GM10266 (cell line): ENCODE results near the gene GABRD.

Experiments used
- DNase-seq: peaks from one replicate; pipeline ENCODE4 v3.0.0; 2012; ENCODE audit errors: extremely low spot score
- TF ChIP-seq, protein P1 (sequence below): IDR thresholded peaks from 2 replicates; pipeline ENCODE4 v1.5.1; 2012; ENCODE audit warnings: mild to moderate bottlenecking, low read depth; ENCODE audit not compliant: control insufficient read depth, insufficient read depth; ENCODE audit errors: missing control alignments

Gene GABRD

GRCh38 chr1:1987142-1987510 is 32.0 kb upstream of the GABRD start:
- TF ChIP-seq, protein P1, sequence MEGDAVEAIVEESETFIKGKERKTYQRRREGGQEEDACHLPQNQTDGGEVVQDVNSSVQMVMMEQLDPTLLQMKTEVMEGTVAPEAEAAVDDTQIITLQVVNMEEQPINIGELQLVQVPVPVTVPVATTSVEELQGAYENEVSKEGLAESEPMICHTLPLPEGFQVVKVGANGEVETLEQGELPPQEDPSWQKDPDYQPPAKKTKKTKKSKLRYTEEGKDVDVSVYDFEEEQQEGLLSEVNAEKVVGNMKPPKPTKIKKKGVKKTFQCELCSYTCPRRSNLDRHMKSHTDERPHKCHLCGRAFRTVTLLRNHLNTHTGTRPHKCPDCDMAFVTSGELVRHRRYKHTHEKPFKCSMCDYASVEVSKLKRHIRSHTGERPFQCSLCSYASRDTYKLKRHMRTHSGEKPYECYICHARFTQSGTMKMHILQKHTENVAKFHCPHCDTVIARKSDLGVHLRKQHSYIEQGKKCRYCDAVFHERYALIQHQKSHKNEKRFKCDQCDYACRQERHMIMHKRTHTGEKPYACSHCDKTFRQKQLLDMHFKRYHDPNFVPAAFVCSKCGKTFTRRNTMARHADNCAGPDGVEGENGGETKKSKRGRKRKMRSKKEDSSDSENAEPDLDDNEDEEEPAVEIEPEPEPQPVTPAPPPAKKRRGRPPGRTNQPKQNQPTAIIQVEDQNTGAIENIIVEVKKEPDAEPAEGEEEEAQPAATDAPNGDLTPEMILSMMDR: no peak
- DNase-seq: no peak

- TF ChIP-seq, protein P1: no peak
- no peak for DNase-seq
Measured at GRCh38 chr1:1988061-1988945, 30.8 kb upstream of the GABRD start.

DNA sequence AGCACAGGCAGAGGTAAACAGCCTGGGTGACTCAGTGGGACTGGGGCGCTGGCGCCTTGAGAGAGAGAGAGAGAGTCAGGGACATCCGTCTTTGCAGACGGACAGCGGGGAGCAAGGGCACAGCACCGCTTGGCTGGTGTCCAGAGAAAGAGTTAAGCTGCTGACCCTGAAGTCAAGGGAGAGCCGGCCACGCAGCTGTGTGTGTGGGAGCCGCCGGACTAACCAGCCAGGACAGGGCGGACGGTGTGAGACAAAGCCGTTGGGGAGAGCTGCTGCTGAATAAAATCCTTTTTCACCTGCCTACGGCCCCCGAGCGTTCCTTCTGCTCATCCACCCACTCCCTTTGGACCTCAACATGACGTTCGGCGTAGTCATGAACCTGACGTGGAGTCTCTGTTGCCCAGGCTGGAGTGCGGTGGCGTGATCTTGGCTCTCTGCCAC is 30.0 kb upstream of the GABRD start:
- no peak for DNase-seq
- TF ChIP-seq, protein P1: no peak

DNA sequence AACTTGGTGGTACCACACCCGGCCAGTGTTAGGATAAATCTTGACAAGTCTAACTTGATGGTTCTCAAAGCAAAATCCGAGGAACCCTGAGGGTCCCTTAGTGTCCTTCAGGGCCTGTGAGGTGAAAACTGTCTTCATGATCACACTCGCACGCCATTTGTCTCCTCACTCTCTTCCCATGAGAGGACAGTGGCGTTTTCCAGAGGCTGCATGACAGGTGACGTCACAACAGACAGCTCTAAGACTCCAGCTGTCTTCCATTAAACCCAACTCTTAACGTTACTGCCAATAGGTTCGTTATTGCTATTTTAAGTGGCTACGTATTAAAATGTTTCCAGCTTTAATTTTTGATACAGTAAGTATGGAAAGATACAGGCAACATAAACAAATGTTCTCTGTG is 29.4 kb upstream of the GABRD start:
- TF ChIP-seq, protein P1: no peak
- no peak for DNase-seq

DNA sequence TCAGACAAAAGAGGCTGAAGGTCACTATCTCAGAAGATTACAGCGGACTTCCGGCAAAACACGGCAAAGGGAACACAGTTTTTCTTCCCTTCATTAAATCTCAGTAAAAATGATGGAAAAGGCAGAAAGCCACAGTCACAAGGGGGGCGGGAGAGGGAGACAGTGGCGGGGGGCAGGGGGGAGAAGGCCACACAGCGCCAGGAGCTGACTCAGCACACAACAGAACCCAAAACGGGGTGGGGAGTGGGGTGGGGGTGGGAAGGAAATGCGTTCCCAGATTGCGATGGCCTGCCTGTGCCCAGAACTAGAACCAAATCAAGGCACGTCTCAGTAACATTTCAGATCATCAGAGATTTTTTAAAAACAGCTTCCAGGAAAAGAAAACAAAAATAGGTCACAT is 28.9 kb upstream of the GABRD start:
- DNase-seq: no peak
- TF ChIP-seq, protein P1: no peak

GRCh38 chr1:1994536-1994935 is 24.6 kb upstream of the GABRD start:
- TF ChIP-seq, protein P1: no peak
- no peak for DNase-seq

DNA sequence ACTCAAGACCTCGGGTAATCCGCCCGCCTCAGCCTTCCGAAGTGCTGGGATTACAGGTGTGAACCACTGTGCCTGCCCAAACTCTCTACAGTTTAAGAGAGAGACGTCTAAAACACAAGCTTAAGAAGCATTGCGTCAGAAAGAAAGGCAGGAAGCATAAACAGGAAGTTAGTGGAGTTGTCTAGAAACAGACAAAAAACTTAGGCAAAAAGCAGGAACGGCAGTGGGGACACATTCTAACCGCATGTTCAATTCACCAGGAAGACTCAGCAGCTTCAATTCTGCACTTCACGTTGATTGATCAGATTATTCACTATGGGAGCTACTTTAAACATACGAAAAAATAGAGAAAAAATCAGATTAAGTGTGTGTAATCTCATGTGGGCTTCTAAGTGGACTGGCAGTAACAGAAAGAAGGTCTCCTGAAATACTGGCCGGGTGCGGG is 22.9 kb upstream of the GABRD start:
- TF ChIP-seq, protein P1: no peak
- no peak for DNase-seq
